ENCODE results near the gene METTL24. TPM values are rescaled to one million over a fixed set of nuclear protein-coding genes. Genes with fewer than 3 reads are reported as not detected.

METTL24 gene
- total and polyA plus RNA-seq, 2 of the 13 experiments (the other 11 are each of a cell fraction or from before 2014, with no cell fraction given) = not detected

DNA sequence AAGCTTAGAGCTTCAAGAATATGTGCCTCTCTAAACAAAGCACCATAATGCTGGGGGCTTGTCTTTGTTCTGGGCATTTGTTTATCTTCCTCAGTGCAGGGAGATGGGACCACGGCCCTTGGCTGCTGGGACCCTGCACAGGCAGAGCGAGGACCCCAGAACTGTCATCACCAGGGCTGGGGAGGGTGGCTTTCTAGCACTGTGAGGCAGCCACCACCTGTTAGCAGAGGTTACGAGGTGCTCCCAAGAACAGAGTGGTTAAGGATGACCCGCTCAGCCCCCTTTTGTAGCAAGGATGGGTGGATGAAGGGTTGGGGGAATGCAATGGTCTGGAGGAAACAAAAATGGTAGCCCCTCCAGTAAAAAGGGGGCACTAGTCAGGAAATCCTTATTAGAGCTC lies 34.9 kb downstream of the METTL24 start (continued):
- TF ChIP-seq EED (CRISPR knock-in tag; IDR thresholded peaks at IDR 0.05) (no peak), ZNF382 (CRISPR knock-in tag; IDR thresholded peaks at IDR 0.05; ENCODE audit: borderline replicate concordance) (no peak), FOXC1 (CRISPR knock-in tag; IDR thresholded peaks at IDR 0.05; ENCODE audit: borderline replicate concordance) (no peak), SATB2 (CRISPR knock-in tag; IDR thresholded peaks at IDR 0.05) (no peak), ZNF337 (CRISPR knock-in tag; IDR thresholded peaks at IDR 0.05; ENCODE audit: borderline replicate concordance, low read depth) (no peak), EP300 (IDR thresholded peaks at IDR 0.05; ENCODE audit: low read depth in 2 of 2, low read length in 2 of 2) (no peak), EP300 (CRISPR knock-in tag; IDR thresholded peaks at IDR 0.05; ENCODE audit: borderline replicate concordance) (no peak)
- TF ChIP-seq, protein P1, sequence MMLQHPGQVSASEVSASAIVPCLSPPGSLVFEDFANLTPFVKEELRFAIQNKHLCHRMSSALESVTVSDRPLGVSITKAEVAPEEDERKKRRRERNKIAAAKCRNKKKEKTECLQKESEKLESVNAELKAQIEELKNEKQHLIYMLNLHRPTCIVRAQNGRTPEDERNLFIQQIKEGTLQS (CRISPR knock-in tag; IDR thresholded peaks at IDR 0.05) = no peak
- TF ChIP-seq, protein P2, sequence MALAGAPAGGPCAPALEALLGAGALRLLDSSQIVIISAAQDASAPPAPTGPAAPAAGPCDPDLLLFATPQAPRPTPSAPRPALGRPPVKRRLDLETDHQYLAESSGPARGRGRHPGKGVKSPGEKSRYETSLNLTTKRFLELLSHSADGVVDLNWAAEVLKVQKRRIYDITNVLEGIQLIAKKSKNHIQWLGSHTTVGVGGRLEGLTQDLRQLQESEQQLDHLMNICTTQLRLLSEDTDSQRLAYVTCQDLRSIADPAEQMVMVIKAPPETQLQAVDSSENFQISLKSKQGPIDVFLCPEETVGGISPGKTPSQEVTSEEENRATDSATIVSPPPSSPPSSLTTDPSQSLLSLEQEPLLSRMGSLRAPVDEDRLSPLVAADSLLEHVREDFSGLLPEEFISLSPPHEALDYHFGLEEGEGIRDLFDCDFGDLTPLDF (CRISPR knock-in tag; IDR thresholded peaks at IDR 0.05) = no peak
- TF ChIP-seq, protein P3, sequence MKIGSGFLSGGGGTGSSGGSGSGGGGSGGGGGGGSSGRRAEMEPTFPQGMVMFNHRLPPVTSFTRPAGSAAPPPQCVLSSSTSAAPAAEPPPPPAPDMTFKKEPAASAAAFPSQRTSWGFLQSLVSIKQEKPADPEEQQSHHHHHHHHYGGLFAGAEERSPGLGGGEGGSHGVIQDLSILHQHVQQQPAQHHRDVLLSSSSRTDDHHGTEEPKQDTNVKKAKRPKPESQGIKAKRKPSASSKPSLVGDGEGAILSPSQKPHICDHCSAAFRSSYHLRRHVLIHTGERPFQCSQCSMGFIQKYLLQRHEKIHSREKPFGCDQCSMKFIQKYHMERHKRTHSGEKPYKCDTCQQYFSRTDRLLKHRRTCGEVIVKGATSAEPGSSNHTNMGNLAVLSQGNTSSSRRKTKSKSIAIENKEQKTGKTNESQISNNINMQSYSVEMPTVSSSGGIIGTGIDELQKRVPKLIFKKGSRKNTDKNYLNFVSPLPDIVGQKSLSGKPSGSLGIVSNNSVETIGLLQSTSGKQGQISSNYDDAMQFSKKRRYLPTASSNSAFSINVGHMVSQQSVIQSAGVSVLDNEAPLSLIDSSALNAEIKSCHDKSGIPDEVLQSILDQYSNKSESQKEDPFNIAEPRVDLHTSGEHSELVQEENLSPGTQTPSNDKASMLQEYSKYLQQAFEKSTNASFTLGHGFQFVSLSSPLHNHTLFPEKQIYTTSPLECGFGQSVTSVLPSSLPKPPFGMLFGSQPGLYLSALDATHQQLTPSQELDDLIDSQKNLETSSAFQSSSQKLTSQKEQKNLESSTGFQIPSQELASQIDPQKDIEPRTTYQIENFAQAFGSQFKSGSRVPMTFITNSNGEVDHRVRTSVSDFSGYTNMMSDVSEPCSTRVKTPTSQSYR (CRISPR knock-in tag; IDR thresholded peaks at IDR 0.05; ENCODE audit: borderline replicate concordance) = no peak

All from HepG2 (cell line).